GM12878 (cell line): ENCODE data around the gene ZNF628.

ENCODE experiments used
- CBFB ChIP-seq: IDR thresholded peaks from 2 replicates; pipeline ENCODE4 v1.6.1; 2016; ENCODE audit warnings: antibody characterized with exemption, low read depth
- CBX3 ChIP-seq: fragments of 200-600 bp; sonication (generic); IDR thresholded peaks from 2 replicates; pipeline ENCODE4 v1.6.1; 2016; ENCODE audit warnings: low read depth, borderline replicate concordance
- CEBPB ChIP-seq, 2 experiments: fragments of 150-350 bp in 1 of 2; IDR thresholded peaks; 2 replicates each; pipeline ENCODE4 v1.6.1; 2012 to 2014; ENCODE audit warnings: low read depth in 2 of 2, low read length in 2 of 2, borderline replicate concordance in 1 of 2, inconsistent platforms in 1 of 2
- EP300 ChIP-seq, 2 experiments: fragments of 150-350 bp in 1 of 2; IDR thresholded peaks; 2 replicates each; pipeline ENCODE4 v1.6.1; 2011 to 2012; ENCODE audit warnings: low read depth in 2 of 2, low read length in 2 of 2, borderline replicate concordance in 1 of 2, improper control_type of control experiment in 1 of 2, inconsistent platforms in 1 of 2; ENCODE audit not compliant: control insufficient read depth in 1 of 2
- POLR2A ChIP-seq: IDR thresholded peaks from 2 replicates; pipeline ENCODE4 v1.6.1; 2011; ENCODE audit warnings: low read depth, mild to moderate bottlenecking, low read length
- POLR2AphosphoS5 ChIP-seq: IDR thresholded peaks from 2 replicates; pipeline ENCODE4 v1.6.1; 2011; ENCODE audit warnings: mild to moderate bottlenecking, low read length, inconsistent platforms
- SMAD1 ChIP-seq: fragments of 450-650 bp; IDR thresholded peaks from 2 replicates; pipeline ENCODE4 v1.6.1; 2018; ENCODE audit warnings: mild to moderate bottlenecking, low read depth; ENCODE audit not compliant: partially characterized antibody
- USF2 ChIP-seq: IDR thresholded peaks from 2 replicates; pipeline ENCODE4 v1.6.1; 2011; ENCODE audit warnings: low read depth, low read length, improper control_type of control experiment, borderline replicate concordance
- TF ChIP-seq, protein P1 (sequence below), 3 experiments: IDR thresholded peaks in 2 of 3; conservative IDR thresholded peaks in 1 of 3; 2 replicates each; pipeline ENCODE4 v1.5.1; 2011; ENCODE audit warnings: low read depth in 3 of 3, low read length in 3 of 3, mild to moderate bottlenecking in 3 of 3, control low read depth in 2 of 3, moderate library complexity in 2 of 3, inconsistent platforms in 1 of 3, mixed read lengths in 1 of 3; ENCODE audit not compliant: control insufficient read depth in 2 of 3, insufficient read depth in 1 of 3; ENCODE audit errors: extremely low read depth in 1 of 3

- no peak for TF ChIP-seq SMAD1
- no peak for TF ChIP-seq CBFB
- TF ChIP-seq CBX3 = no peak
- TF ChIP-seq, protein P1, sequence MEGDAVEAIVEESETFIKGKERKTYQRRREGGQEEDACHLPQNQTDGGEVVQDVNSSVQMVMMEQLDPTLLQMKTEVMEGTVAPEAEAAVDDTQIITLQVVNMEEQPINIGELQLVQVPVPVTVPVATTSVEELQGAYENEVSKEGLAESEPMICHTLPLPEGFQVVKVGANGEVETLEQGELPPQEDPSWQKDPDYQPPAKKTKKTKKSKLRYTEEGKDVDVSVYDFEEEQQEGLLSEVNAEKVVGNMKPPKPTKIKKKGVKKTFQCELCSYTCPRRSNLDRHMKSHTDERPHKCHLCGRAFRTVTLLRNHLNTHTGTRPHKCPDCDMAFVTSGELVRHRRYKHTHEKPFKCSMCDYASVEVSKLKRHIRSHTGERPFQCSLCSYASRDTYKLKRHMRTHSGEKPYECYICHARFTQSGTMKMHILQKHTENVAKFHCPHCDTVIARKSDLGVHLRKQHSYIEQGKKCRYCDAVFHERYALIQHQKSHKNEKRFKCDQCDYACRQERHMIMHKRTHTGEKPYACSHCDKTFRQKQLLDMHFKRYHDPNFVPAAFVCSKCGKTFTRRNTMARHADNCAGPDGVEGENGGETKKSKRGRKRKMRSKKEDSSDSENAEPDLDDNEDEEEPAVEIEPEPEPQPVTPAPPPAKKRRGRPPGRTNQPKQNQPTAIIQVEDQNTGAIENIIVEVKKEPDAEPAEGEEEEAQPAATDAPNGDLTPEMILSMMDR (IDR thresholded peaks at IDR 0.05 in 2 of 3, conservative IDR thresholded peaks at IDR 0.05 in 1 of 3; ENCODE audit: control insufficient read depth in 2 of 3, extremely low read depth in 1 of 3, insufficient read depth in 1 of 3, low read depth in 3 of 3, low read length in 3 of 3) = no peak
- TF ChIP-seq POLR2A = no peak
- TF ChIP-seq USF2 = no peak
- TF ChIP-seq CEBPB (IDR thresholded peaks at IDR 0.05; ENCODE audit: borderline replicate concordance in 1 of 2, low read depth in 2 of 2, low read length in 2 of 2) = no peak
- TF ChIP-seq POLR2AphosphoS5 = no peak
- no peak for TF ChIP-seq EP300 (IDR thresholded peaks at IDR 0.05; ENCODE audit: borderline replicate concordance in 1 of 2, control insufficient read depth in 1 of 2, low read depth in 2 of 2, low read length in 2 of 2)
These were observed 10.2 kb upstream of the ZNF628 start for GRCh38 chr19:55466241-55466614.
